ENCODE results near the gene RTP3.

- no peak for TF ChIP-seq CTCF (IDR thresholded peaks at IDR 0.05)
- TF ChIP-seq NPAS2 (CRISPR knock-in tag; IDR thresholded peaks at IDR 0.05; ENCODE audit: borderline replicate concordance) = no peak
- TF ChIP-seq PBX3 (IDR thresholded peaks at IDR 0.05) = no peak
- TF ChIP-seq TP53 (CRISPR knock-in tag; IDR thresholded peaks at IDR 0.05) = no peak
- TF ChIP-seq RFX5 (IDR thresholded peaks at IDR 0.05) = no peak
- TF ChIP-seq KDM1A (IDR thresholded peaks at IDR 0.05; ENCODE audit: low read depth) = no peak
- TF ChIP-seq PHF8 (IDR thresholded peaks at IDR 0.05; ENCODE audit: borderline replicate concordance, low read depth) = no peak
- no peak for TF ChIP-seq GATA3 (IDR thresholded peaks at IDR 0.05; ENCODE audit: borderline replicate concordance)
Measured at GRCh38 chr3:46462111-46462510, 35.7 kb upstream of the RTP3 start.

All from A549 (cell line).